OCI-LY7 (cell line): Measurements from ENCODE around the gene RAMP3. TPM values are rescaled to one million over a fixed set of nuclear protein-coding genes. Genes with fewer than 3 reads are reported as not detected.

ENCODE experiments used
- BruUV-seq: library from RNA; stranded (reverse); fragments of 400-500 nt; replicated peaks from 2 replicates; lab custom pipeline; 2021; lab: Mats Ljungman, UMichigan
- CTCF ChIA-PET: fragments of 300-600 bp; sonication (Branson Sonifier 250); formaldehyde crosslinking; loops from one replicate; lab custom pipeline; 2022; ENCODE audit warnings: antibody characterized with exemption; ENCODE audit not compliant: unreplicated experiment; lab: Charles Lee
- POLR2A ChIA-PET: fragments of 300-600 bp; sonication (Branson Sonifier 250); formaldehyde crosslinking; loops from one replicate; lab custom pipeline; 2022; ENCODE audit warnings: antibody characterized with exemption; lab: Charles Lee
- DNase-seq: peaks from one replicate; pipeline ENCODE4 v3.0.0-alpha.2; 2015; ENCODE audit warnings: low spot score
- H2AFZ ChIP-seq: fragments of 200-600 bp; sonication (generic), shearing (Covaris generic); 2 replicates; pipeline ENCODE4 v1.6.1; 2014; ENCODE audit warnings: mild to moderate bottlenecking, antibody characterized with exemption, low read length, moderate library complexity
- H3K27ac ChIP-seq: fragments of 200-600 bp; sonication (generic); 2 replicates; pipeline ENCODE4 v1.5.1; 2014; ENCODE audit warnings: mixed run types, low read depth, mild to moderate bottlenecking, moderate library complexity, low read length, inconsistent platforms; ENCODE audit not compliant: poor library complexity, severe bottlenecking
- H3K36me3 ChIP-seq: fragments of 200-600 bp; sonication (generic); 2 replicates; pipeline ENCODE4 v1.6.1; 2014; ENCODE audit warnings: mild to moderate bottlenecking, antibody characterized with exemption, low read length, moderate library complexity, mixed read lengths; ENCODE audit not compliant: insufficient read depth
- H3K4me1 ChIP-seq: fragments of 200-600 bp; sonication (generic); 2 replicates; pipeline ENCODE4 v1.5.1; 2014; ENCODE audit warnings: mild to moderate bottlenecking, low read length; ENCODE audit not compliant: insufficient read depth, poor library complexity, severe bottlenecking
- H3K4me2 ChIP-seq: fragments of 200-600 bp; sonication (generic); 2 replicates; pipeline ENCODE4 v1.6.1; 2014; ENCODE audit warnings: mild to moderate bottlenecking, low read length
- H3K4me3 ChIP-seq: fragments of 200-600 bp; sonication (generic); 2 replicates; pipeline ENCODE4 v1.5.1; 2014; ENCODE audit warnings: mild to moderate bottlenecking, low read depth, low read length; ENCODE audit not compliant: poor library complexity, severe bottlenecking
- H3K79me2 ChIP-seq: fragments of 200-600 bp; sonication (generic); 2 replicates; pipeline ENCODE4 v1.6.1; 2016; ENCODE audit warnings: low read depth, mild to moderate bottlenecking, low read length, moderate library complexity, mixed read lengths; ENCODE audit not compliant: insufficient read depth
- H3K9me2 ChIP-seq: fragments of 200-600 bp; sonication (generic); 2 replicates; pipeline ENCODE4 v1.6.1; 2016; ENCODE audit warnings: mild to moderate bottlenecking, low read length, mixed read lengths; ENCODE audit not compliant: insufficient read depth
- H3K9me3 ChIP-seq: fragments of 200-600 bp; sonication (generic); 2 replicates; pipeline ENCODE4 v1.6.1; 2014; ENCODE audit warnings: mild to moderate bottlenecking, mixed run types, low read length, mixed read lengths
- H4K20me1 ChIP-seq: fragments of 200-600 bp; sonication (generic); 2 replicates; pipeline ENCODE4 v1.6.1; 2014; ENCODE audit warnings: mild to moderate bottlenecking, antibody characterized with exemption, low read length, moderate library complexity, mixed read lengths; ENCODE audit not compliant: insufficient read depth
- CTCF ChIP-seq: fragments of 200-600 bp; sonication (generic); conservative IDR thresholded peaks from 2 replicates; pipeline ENCODE4 v1.5.1; 2014; ENCODE audit warnings: mild to moderate bottlenecking, antibody characterized with exemption, low read length, moderate library complexity, mixed read lengths
- EZH2phosphoT487 ChIP-seq: fragments of 200-600 bp; sonication (generic); IDR thresholded peaks from 2 replicates; pipeline ENCODE4 v1.6.1; 2018; ENCODE audit warnings: low read depth, borderline replicate concordance, mild to moderate bottlenecking, mixed run types, antibody characterized with exemption, low read length, moderate library complexity, mixed read lengths
- intact Hi-C: fragments of 100-400 bp; cut with micrococcal nuclease; formaldehyde crosslinking; loops from one replicate; pipeline ENCODE4 v1.10.0; 2022; ENCODE audit not compliant: unreplicated experiment
- total RNA-seq, 2 experiments: library from RNA; depleted of rRNA in 1 of 2; stranded (reverse); fragments of >200 nt in 1 of 2; shearing (Covaris generic) in 1 of 2; gene quantifications; 2 replicates each; pipeline ENCODE4 v1.2.3, GENCODE V29; 2014 to 2022

The RAMP3 gene
- total RNA-seq, 2 experiments from 2014 or later, result not detected

- DNase-seq, result peak; percentile 22
- H3K9me2 ChIP-seq, result no peaks in the 10 kb centered on the region
- POLR2A ChIA-PET, result no interaction called here
- no peaks in the 10 kb centered on the region for H3K36me3 ChIP-seq
- intact Hi-C loops, result no loop called here
- no peak overlapping the region for H3K4me3 ChIP-seq
- no peak overlapping the region for H2AFZ ChIP-seq
- TF ChIP-seq CTCF (peak; percentile 58), EZH2phosphoT487 (no peak)
- no peak overlapping the region for H3K4me2 ChIP-seq
- H3K27ac ChIP-seq, result no peak overlapping the region
- no peaks in the 10 kb centered on the region for H3K79me2 ChIP-seq
- BruUV-seq, result no TSS peak
- CTCF ChIA-PET, result interaction anchor here (1.0 to 1.5 kb wide), 2 partner anchors 16 to 26 kb away, joined by 4 read pairs; no protein-coding TSS in a partner anchor
- no peaks in the 10 kb centered on the region for H3K4me1 ChIP-seq
- no peaks in the 10 kb centered on the region for H3K9me3 ChIP-seq
- no peaks in the 10 kb centered on the region for H4K20me1 ChIP-seq
Measured at GRCh38 chr7:45178241-45179225, 20.9 kb downstream of the RAMP3 start.

DNA sequence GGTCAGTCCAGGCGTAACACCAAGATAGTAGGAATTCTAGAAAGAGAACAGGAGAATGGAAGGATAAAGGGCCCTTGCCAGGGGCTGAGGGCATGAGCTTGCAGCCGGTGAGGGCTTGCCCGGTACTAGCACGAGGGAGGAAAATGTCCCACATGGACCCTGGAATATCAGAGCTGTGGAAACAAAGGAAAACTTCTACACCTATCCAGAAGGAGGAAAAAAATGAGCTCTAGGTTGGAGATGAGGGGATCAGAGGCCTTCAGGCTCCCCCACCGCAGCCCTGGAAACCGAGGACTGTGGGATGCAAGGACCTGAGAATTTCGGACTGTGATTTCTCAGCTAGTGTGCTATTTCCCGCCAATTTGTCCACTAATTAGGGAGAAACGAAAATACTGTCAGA, 22.1 kb downstream of the RAMP3 start:
- ChIA-PET POLR2A (interaction anchor here (0.6 kb wide), 1 partner anchor 350 kb away, joined by 3 read pairs; no protein-coding TSS in a partner anchor), CTCF (interaction anchor here (1.0 to 1.5 kb wide), 2 partner anchors 17 to 27 kb away, joined by 4 read pairs; no protein-coding TSS in a partner anchor)
- H3K9me2 ChIP-seq, result no peaks in the 10 kb centered on the region
- H2AFZ ChIP-seq, result no peak overlapping the region
- no TSS peak for BruUV-seq
- no peaks in the 10 kb centered on the region for H3K79me2 ChIP-seq
- intact Hi-C loops, result no loop called here
- H3K4me3 ChIP-seq, result no peak overlapping the region
- H4K20me1 ChIP-seq, result no peaks in the 10 kb centered on the region
- no peak overlapping the region for H3K4me2 ChIP-seq
- H3K27ac ChIP-seq, result no peak overlapping the region
- no peaks in the 10 kb centered on the region for H3K9me3 ChIP-seq
- no peaks in the 10 kb centered on the region for H3K36me3 ChIP-seq
- no peak for DNase-seq
- no peak for TF ChIP-seq EZH2phosphoT487
- H3K4me1 ChIP-seq, result no peaks in the 10 kb centered on the region

DNA sequence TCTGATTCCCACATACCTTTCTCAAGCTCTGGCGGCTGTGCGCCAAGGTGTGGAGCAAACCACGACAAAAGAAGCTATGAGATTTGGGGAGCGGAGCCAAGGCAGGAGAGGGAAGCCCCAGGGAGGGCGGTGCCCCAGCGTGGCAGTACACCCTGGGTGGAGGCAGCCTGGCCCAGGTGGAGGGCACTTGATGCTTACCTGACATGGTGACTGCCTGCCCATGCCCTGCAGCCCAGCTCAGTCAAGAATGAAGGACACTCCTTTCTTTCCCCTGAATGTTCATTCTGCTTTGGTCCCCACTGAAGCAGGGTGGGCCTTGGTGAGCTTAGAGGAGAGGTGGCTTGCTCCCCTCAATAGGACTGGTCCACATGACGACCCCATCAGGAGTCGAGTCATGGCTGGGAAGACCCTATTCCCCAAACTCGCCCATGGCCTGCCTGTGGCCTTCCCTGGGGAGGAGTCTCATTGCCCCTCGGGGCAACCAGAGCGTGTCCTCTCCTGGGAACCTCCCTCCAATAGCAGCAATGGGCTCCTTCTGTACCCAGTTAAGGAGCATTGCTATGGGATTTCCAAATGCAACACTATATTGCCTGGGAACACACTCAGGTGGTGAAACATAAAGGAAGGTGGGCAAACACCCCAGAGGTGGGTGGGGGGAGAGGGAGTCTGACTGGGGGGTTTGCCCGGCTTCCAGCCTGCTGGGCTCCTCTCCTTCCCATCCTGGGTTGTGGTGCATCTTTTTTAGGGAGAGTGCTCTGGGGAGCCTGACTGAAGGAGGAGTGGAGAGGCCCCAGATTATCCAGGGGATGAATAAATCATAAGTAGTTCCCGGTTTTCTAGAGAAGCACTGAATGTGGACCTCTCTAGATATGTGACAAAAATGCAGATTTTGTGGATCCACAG, 22.7 kb downstream of the RAMP3 start:
- BruUV-seq, result no TSS peak
- H3K4me1 ChIP-seq, result no peaks in the 10 kb centered on the region
- ChIA-PET POLR2A (interaction anchor here (0.6 kb wide), 1 partner anchor 351 kb away, joined by 3 read pairs; no protein-coding TSS in a partner anchor), CTCF (interaction anchor here (1.5 kb wide), 1 partner anchor 17 kb away, joined by 4 read pairs; no protein-coding TSS in a partner anchor)
- no peak overlapping the region for H3K27ac ChIP-seq
- H3K79me2 ChIP-seq, result no peaks in the 10 kb centered on the region
- H3K36me3 ChIP-seq, result no peaks in the 10 kb centered on the region
- no peaks in the 10 kb centered on the region for H3K9me3 ChIP-seq
- TF ChIP-seq CTCF (no peak), EZH2phosphoT487 (no peak)
- H3K4me3 ChIP-seq, result no peak overlapping the region
- intact Hi-C loops, result no loop called here
- DNase-seq, result no peak
- no peak overlapping the region for H2AFZ ChIP-seq
- no peak overlapping the region for H3K4me2 ChIP-seq
- H4K20me1 ChIP-seq, result no peaks in the 10 kb centered on the region
- H3K9me2 ChIP-seq, result no peaks in the 10 kb centered on the region
